H9 (cell line): Measurements from ENCODE around the gene ZNF365. TPM values are rescaled to one million over a fixed set of nuclear protein-coding genes. Genes with fewer than 3 reads are reported as not detected.

ENCODE experiments used
- DNase-seq: peaks from one replicate; pipeline ENCODE4 v3.0.0-alpha.2; 2017
- H2AFZ ChIP-seq: one replicate; pipeline ENCODE4 v1.6.1; 2013; ENCODE audit warnings: mild to moderate bottlenecking, low read length, control low read depth, moderate library complexity
- H2AK5ac ChIP-seq: 2 replicates; pipeline ENCODE4 v1.6.1; 2013; ENCODE audit warnings: low read length, control low read depth, mixed read lengths; ENCODE audit not compliant: insufficient read length
- H2BK120ac ChIP-seq: one replicate; pipeline ENCODE4 v1.6.1; 2013; ENCODE audit warnings: low read depth, mild to moderate bottlenecking, low read length, control low read depth, inconsistent platforms; ENCODE audit not compliant: poor library complexity, severe bottlenecking
- H2BK12ac ChIP-seq: 2 replicates; pipeline ENCODE4 v1.6.1; 2013; ENCODE audit warnings: low read length, control low read depth, mixed read lengths, low read depth; ENCODE audit not compliant: insufficient read length
- H2BK15ac ChIP-seq: 2 replicates; pipeline ENCODE4 v1.6.1; 2013; ENCODE audit warnings: low read depth, low read length, control low read depth
- H2BK20ac ChIP-seq: one replicate; pipeline ENCODE4 v1.6.1; 2013; ENCODE audit warnings: low read depth, mild to moderate bottlenecking, low read length, control low read depth, inconsistent platforms; ENCODE audit not compliant: poor library complexity, severe bottlenecking
- H2BK5ac ChIP-seq: 2 replicates; pipeline ENCODE4 v1.6.1; 2013; ENCODE audit warnings: low read length, control low read depth, mixed read lengths; ENCODE audit not compliant: insufficient read length
- H3K14ac ChIP-seq: 2 replicates; pipeline ENCODE4 v1.6.1; 2013; ENCODE audit warnings: low read length, control low read depth; ENCODE audit not compliant: insufficient read depth
- H3K18ac ChIP-seq: 2 replicates; pipeline ENCODE4 v1.6.1; 2013; ENCODE audit warnings: low read depth, mild to moderate bottlenecking, mixed read lengths, low read length, control low read depth; ENCODE audit not compliant: insufficient read length
- H3K23ac ChIP-seq: 2 replicates; pipeline ENCODE4 v1.6.1; 2013; ENCODE audit warnings: low read length, control low read depth, mixed read lengths, low read depth; ENCODE audit not compliant: insufficient read length
- H3K23me2 ChIP-seq: 2 replicates; pipeline ENCODE4 v1.6.1; 2013; ENCODE audit warnings: low read depth, mild to moderate bottlenecking, mixed read lengths, low read length, control low read depth; ENCODE audit not compliant: insufficient read length, poor library complexity, severe bottlenecking
- H3K27ac ChIP-seq: 2 replicates; pipeline ENCODE4 v1.5.1; 2013; ENCODE audit warnings: low read length, control low read depth, mixed read lengths, low read depth; ENCODE audit not compliant: insufficient read length
- H3K27me3 ChIP-seq: 2 replicates; pipeline ENCODE4 v1.6.1; 2013; ENCODE audit warnings: low read length, control low read depth, inconsistent platforms; ENCODE audit not compliant: insufficient read depth
- H3K4ac ChIP-seq: 2 replicates; pipeline ENCODE4 v1.6.1; 2013; ENCODE audit warnings: low read depth, mild to moderate bottlenecking, control low read depth, inconsistent platforms, low read length, moderate library complexity
- H3K4me1 ChIP-seq: 2 replicates; pipeline ENCODE4 v1.6.1; 2013; ENCODE audit warnings: low read length, control low read depth, inconsistent platforms; ENCODE audit not compliant: insufficient read depth
- H3K4me2 ChIP-seq: 2 replicates; pipeline ENCODE4 v1.6.1; 2013; ENCODE audit warnings: low read length, control low read depth, mixed read lengths; ENCODE audit not compliant: insufficient read length, insufficient read depth
- H3K56ac ChIP-seq: 2 replicates; pipeline ENCODE4 v1.6.1; 2013; ENCODE audit warnings: low read depth, mild to moderate bottlenecking, mixed read lengths, low read length, control low read depth; ENCODE audit not compliant: insufficient read length
- H3K79me1 ChIP-seq: 2 replicates; pipeline ENCODE4 v1.6.1; 2013; ENCODE audit warnings: low read depth, mild to moderate bottlenecking, moderate library complexity, low read length, control low read depth, inconsistent platforms; ENCODE audit not compliant: insufficient read depth, poor library complexity, severe bottlenecking
- H3K79me2 ChIP-seq: 2 replicates; pipeline ENCODE4 v1.6.1; 2013; ENCODE audit warnings: low read length, control low read depth, inconsistent platforms; ENCODE audit not compliant: insufficient read depth
- H3K9ac ChIP-seq: 2 replicates; pipeline ENCODE4 v1.6.1; 2013; ENCODE audit warnings: low read length, control low read depth, mixed read lengths; ENCODE audit not compliant: insufficient read length; ENCODE audit errors: extremely low read depth
- H3K9me3 ChIP-seq: one replicate; pipeline ENCODE4 v1.6.1; 2013; ENCODE audit warnings: low read depth, low read length, inconsistent platforms; ENCODE audit not compliant: control insufficient read depth
- H3T11ph ChIP-seq: one replicate; pipeline ENCODE4 v1.6.1; 2013; ENCODE audit warnings: mild to moderate bottlenecking, low read length, control low read depth, inconsistent platforms
- H4K20me1 ChIP-seq: one replicate; pipeline ENCODE4 v1.6.1; 2013; ENCODE audit not compliant: control insufficient read depth, insufficient read length, insufficient read depth
- H4K5ac ChIP-seq: 2 replicates; pipeline ENCODE4 v1.6.1; 2013; ENCODE audit warnings: low read depth, mild to moderate bottlenecking, mixed read lengths, low read length, control low read depth; ENCODE audit not compliant: insufficient read length
- H4K8ac ChIP-seq: replicated peaks from 2 replicates; pipeline ENCODE4 v1.6.1; 2013; ENCODE audit warnings: low read length, control low read depth, mixed read lengths, low read depth; ENCODE audit not compliant: insufficient read length
- H4K91ac ChIP-seq: 2 replicates; pipeline ENCODE4 v1.6.1; 2013; ENCODE audit warnings: low read depth, mild to moderate bottlenecking, moderate library complexity, mixed read lengths, low read length, control low read depth; ENCODE audit not compliant: insufficient read length
- H3K27ac Mint-ChIP-seq, 3 experiments: 2 replicates in 2 of 3; 3 replicates in 1 of 3; pipeline ENCODE4 v1.8.0; 2020 to 2021; ENCODE audit warnings: mixed read lengths in 3 of 3, mild to moderate bottlenecking in 1 of 3, moderate library complexity in 1 of 3
- H3K27me3 Mint-ChIP-seq: 2 replicates; pipeline ENCODE4 v1.8.0; 2021; ENCODE audit warnings: low read depth, mild to moderate bottlenecking, moderate library complexity, mixed read lengths
- H3K36me3 Mint-ChIP-seq, 3 experiments: 2 replicates in 2 of 3; 3 replicates in 1 of 3; pipeline ENCODE4 v1.8.0; 2020 to 2021; ENCODE audit warnings: low read depth in 3 of 3, mixed read lengths in 3 of 3; ENCODE audit not compliant: insufficient read depth in 1 of 3
- H3K4me1 Mint-ChIP-seq, 2 experiments: 2 replicates each; pipeline ENCODE4 v1.8.0; 2020; ENCODE audit warnings: mixed read lengths in 2 of 2
- H3K4me3 Mint-ChIP-seq, 2 experiments: 2 replicates in 1 of 2; 3 replicates in 1 of 2; pipeline ENCODE4 v1.8.0; 2020 to 2021; ENCODE audit warnings: mild to moderate bottlenecking in 2 of 2, mixed read lengths in 2 of 2, moderate library complexity in 1 of 2
- H3K9me3 Mint-ChIP-seq, 2 experiments: 2 replicates in 1 of 2; 3 replicates in 1 of 2; pipeline ENCODE4 v1.8.0; 2020; ENCODE audit warnings: mild to moderate bottlenecking in 2 of 2, mixed read lengths in 2 of 2, moderate library complexity in 1 of 2
- WGBS: extraction: QIAGEN DNeasy Blood & Tissue Kit; methylation state at CpG from one replicate; pipeline ENCODE4 v1.1.7; 2013; ENCODE audit warnings: missing lambda C conversion rate, low lambda C conversion rate, mixed read lengths; ENCODE audit not compliant: insufficient read length; ENCODE audit errors: extremely low coverage; 5-methylcytosine and 5-hydroxymethylcytosine counted together
- total RNA-seq: library from RNA; stranded (reverse); gene quantifications from 2 replicates; pipeline ENCODE4 v1.2.1, GENCODE V29; 2021
- TF ChIP-seq, protein P1 (sequence below): fragments of 200-600 bp; sonication (generic); conservative IDR thresholded peaks from 3 replicates; pipeline ENCODE4 v1.8.0; 2021; ENCODE audit warnings: antibody characterized with exemption, mild to moderate bottlenecking

The ZNF365 gene
- total RNA-seq, 1 experiment from 2014 or later = 0.59 TPM

- Histone ChIP-seq H4K91ac (no peak overlapping the region), H3K9me3 (no peaks in the 10 kb centered on the region), H3K56ac (no peak overlapping the region), H4K8ac (no peak overlapping the region), H2BK120ac (no peak overlapping the region), H3K79me1 (no peaks in the 10 kb centered on the region), H3K4me1 (0 out of 2 replicates have a peak, but pooled peaks cover 3% of the 10 kb centered on the region), H3T11ph (no peak overlapping the region), H3K27ac (no peak overlapping the region), H3K27me3 (no peaks in the 10 kb centered on the region), H4K20me1 (no peaks in the 10 kb centered on the region), H2AK5ac (no peak overlapping the region), H3K79me2 (no peaks in the 10 kb centered on the region), H2AFZ (no peak overlapping the region), H3K4me2 (no peak overlapping the region), H3K4ac (no peak overlapping the region), H3K23me2 (no peaks in the 10 kb centered on the region), H4K5ac (no peak overlapping the region), H2BK20ac (no peak overlapping the region), H2BK5ac (no peak overlapping the region), H3K23ac (no peak overlapping the region), H2BK15ac (no peak overlapping the region), H3K14ac (no peak overlapping the region), H3K18ac (no peak overlapping the region), H3K9ac (no peak overlapping the region), H2BK12ac (no peak overlapping the region)
- Mint-ChIP-seq H3K27ac (no peak overlapping the region), H3K27me3 (no peaks in the 10 kb centered on the region; the same call in none of the 2 replicates), H3K4me1 (peaks cover 14 to 17% of the 10 kb centered on the region in 2 experiments), H3K4me3 (no peak overlapping the region), H3K36me3 (no peaks in the 10 kb centered on the region), H3K9me3 (peaks cover 0 to 4% of the 10 kb centered on the region in 2 experiments; a peak in 1 of 5 replicates)
- WGBS = no CpG with 5 or more reads among the region's 5 CpGs
- DNase-seq = no peak
- TF ChIP-seq, protein P1, sequence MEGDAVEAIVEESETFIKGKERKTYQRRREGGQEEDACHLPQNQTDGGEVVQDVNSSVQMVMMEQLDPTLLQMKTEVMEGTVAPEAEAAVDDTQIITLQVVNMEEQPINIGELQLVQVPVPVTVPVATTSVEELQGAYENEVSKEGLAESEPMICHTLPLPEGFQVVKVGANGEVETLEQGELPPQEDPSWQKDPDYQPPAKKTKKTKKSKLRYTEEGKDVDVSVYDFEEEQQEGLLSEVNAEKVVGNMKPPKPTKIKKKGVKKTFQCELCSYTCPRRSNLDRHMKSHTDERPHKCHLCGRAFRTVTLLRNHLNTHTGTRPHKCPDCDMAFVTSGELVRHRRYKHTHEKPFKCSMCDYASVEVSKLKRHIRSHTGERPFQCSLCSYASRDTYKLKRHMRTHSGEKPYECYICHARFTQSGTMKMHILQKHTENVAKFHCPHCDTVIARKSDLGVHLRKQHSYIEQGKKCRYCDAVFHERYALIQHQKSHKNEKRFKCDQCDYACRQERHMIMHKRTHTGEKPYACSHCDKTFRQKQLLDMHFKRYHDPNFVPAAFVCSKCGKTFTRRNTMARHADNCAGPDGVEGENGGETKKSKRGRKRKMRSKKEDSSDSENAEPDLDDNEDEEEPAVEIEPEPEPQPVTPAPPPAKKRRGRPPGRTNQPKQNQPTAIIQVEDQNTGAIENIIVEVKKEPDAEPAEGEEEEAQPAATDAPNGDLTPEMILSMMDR = no peak
These were observed 72.5 kb downstream of the ZNF365 start for GRCh38 chr10:62446627-62447026.
